H1 (cell line): ENCODE results near the gene SMYD3. TPM values are rescaled to one million over a fixed set of nuclear protein-coding genes. Genes with fewer than 3 reads are reported as not detected.

Experiments used
- HDAC2 ChIP-seq, 2 experiments: fragments of 300-600 bp in 1 of 2; sonication (generic) in 1 of 2; IDR thresholded peaks; 2 replicates each; pipeline ENCODE4 v1.6.1; 2011 to 2012; ENCODE audit warnings: low read depth in 2 of 2, low read length in 2 of 2, mild to moderate bottlenecking in 2 of 2, moderate library complexity in 2 of 2, borderline replicate concordance in 1 of 2, inconsistent platforms in 1 of 2
- RAD21 ChIP-seq, 2 experiments: IDR thresholded peaks in 1 of 2; conservative IDR thresholded peaks in 1 of 2; 2 replicates each; pipeline ENCODE4 v1.6.1; 2011; ENCODE audit warnings: low read depth in 2 of 2, low read length in 2 of 2, improper control_type of control experiment in 1 of 2, inconsistent platforms in 1 of 2, mild to moderate bottlenecking in 1 of 2, moderate library complexity in 1 of 2
- RNF2 ChIP-seq: fragments of 200-900, 300-1000 bp; sonication (generic); IDR thresholded peaks from 2 replicates; pipeline ENCODE4 v1.7.1; 2016; ENCODE audit warnings: borderline replicate concordance, low read depth, mild to moderate bottlenecking, antibody characterized with exemption, low read length; ENCODE audit not compliant: poor library complexity, severe bottlenecking; ENCODE audit errors: missing control alignments
- polyA plus RNA-seq, 7 experiments: library from polyadenylated mRNA; depleted of rRNA in 3 of 7; stranded (reverse) in 5 of 7; unstranded in 2 of 7; fragments of >200 nt in 5 of 7; fragments of 200-250 nt in 2 of 7; gene quantifications; 1 replicate in 5 of 7; 2 replicates in 1 of 7; 4 replicates in 1 of 7; pipeline versions ENCODE4 v1.2.1 to v1.2.3, GENCODE V29; 2011 to 2013; ENCODE audit warnings: missing spikeins in 2 of 7, mixed read lengths in 2 of 7
- total RNA-seq: library from RNA; stranded (reverse); fragmentation: NEBNext Ultra II Directional; extraction: Animal tissue kit (Norgen Biotek cat#: 25700); gene quantifications from 2 replicates; pipeline ENCODE4 v1.2.1, GENCODE V29; 2021

The SMYD3 gene
- total and polyA plus RNA-seq, 2 of the 8 experiments (the other 6 are each of a cell fraction or from before 2014, with no cell fraction given), result 17.3 to 25.4 TPM

DNA sequence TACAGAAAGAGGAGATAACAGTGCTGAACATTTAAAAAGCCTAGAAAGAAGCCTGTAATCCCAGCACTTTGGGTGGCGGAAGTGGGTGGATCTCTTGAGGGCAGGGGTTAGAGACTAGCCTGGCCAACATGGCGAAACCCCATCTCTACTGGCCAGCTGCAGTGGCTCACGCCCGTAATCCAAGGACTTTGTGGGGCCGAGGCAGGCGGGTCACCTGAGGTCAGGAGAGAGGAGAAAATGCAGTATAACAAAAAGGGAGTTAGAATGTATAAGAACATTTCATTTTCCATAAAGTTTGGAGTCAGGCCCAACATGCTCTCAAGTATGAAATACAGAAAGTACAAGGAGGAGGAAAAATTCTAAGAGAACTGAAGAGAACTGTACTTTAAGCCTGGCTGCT lies 134.5 kb downstream of the SMYD3 start (continued):
- TF ChIP-seq RAD21 (IDR thresholded peaks at IDR 0.05 in 1 of 2, conservative IDR thresholded peaks at IDR 0.05 in 1 of 2; ENCODE audit: low read depth in 2 of 2, low read length in 2 of 2) (no peak), RNF2 (no peak), HDAC2 (IDR thresholded peaks at IDR 0.05; ENCODE audit: borderline replicate concordance in 1 of 2, low read depth in 2 of 2, low read length in 2 of 2) (no peak)
